ENCODE data around the gene ARHGEF4. TPM values are rescaled to one million over a fixed set of nuclear protein-coding genes. Genes with fewer than 3 reads are reported as not detected.

The ARHGEF4 gene
- total RNA-seq, 1 experiment from 2014 or later = 26.6 TPM

DNA sequence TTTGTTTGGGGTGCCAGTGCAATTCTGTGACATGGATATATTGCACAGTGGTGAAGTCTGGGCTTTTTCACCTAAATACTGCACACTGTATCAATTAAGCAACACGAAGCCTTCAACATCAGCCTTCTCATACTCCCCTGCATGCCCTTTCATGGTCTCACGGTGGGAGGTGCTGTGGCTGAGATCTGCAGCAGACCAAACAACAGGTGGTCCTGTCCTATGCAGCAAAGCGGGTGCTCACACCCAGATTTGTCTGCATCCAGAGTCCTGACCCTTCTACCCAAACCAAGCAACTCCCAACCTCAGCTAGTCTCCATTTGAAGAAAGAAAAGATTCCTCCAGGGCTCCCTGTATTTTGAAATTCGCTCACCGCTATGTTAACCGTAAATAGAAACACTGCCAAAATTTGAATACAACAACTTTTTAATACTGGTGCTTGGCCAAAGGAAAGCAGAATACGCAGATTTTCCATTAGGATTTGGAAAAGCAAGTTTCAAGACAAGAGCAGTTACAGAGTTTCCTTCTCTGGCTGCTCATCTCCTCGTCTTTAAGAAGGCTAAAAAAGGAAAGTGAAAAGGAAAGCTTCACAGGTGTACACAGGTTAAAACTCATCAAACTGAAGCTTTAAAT, 221.6 kb downstream of the ARHGEF4 start:
- Histone ChIP-seq H3K4me2 (ENCODE audit: low read length) (no peak overlapping the region), H3K27ac (ENCODE audit: low read depth, low read length) (no peak overlapping the region), H3K9ac (ENCODE audit: low read length) (no peak overlapping the region), H3K9me2 (ENCODE audit: insufficient read depth) (no peaks in the 10 kb centered on the region), H3K36me3 (ENCODE audit: control insufficient read depth in 1 of 2, insufficient read depth in 2 of 2, low read length in 2 of 2) (peaks cover 34 to 39% of the 10 kb centered on the region in 2 experiments), H3K4me3 (replicated peaks in 1 of 2; ENCODE audit: low read depth in 1 of 2, low read length in 2 of 2) (no peak overlapping the region), H3K4me1 (ENCODE audit: control insufficient read depth in 1 of 2, insufficient read depth in 2 of 2, low read length in 2 of 2) (no peaks in the 10 kb centered on the region), H2AFZ (ENCODE audit: low read depth, low read length, poor library complexity, severe bottlenecking) (no peak overlapping the region), H3K27me3 (ENCODE audit: insufficient read depth, low read length) (no peaks in the 10 kb centered on the region), H3K79me2 (ENCODE audit: insufficient read depth, low read length) (peaks cover 95% of the 10 kb centered on the region), H3K9me3 (ENCODE audit: control insufficient read depth in 1 of 2, insufficient read depth in 1 of 2, low read depth in 1 of 2, low read length in 2 of 2) (no peaks in the 10 kb centered on the region), H4K20me1 (ENCODE audit: insufficient read depth) (peaks cover 17% of the 10 kb centered on the region)
- BruUV-seq (replicated peaks) = no TSS peak
- ATAC-seq (no peak), DNase-seq (ENCODE audit: low read depth, low spot score) (no peak)
- CTCF ChIA-PET = no interaction called here
- intact Hi-C loops (cut with micrococcal nuclease) = no loop called here
- TF ChIP-seq TCF7L2 (IDR thresholded peaks at IDR 0.05; ENCODE audit: borderline replicate concordance, extremely low read depth, insufficient read depth, insufficient read length) (no peak), EGR1 (IDR thresholded peaks at IDR 0.05; ENCODE audit: low read depth) (no peak), EZH2phosphoT487 (IDR thresholded peaks at IDR 0.05; ENCODE audit: borderline replicate concordance) (no peak), SRF (IDR thresholded peaks at IDR 0.05; ENCODE audit: low read depth) (no peak), ZNF274 (IDR thresholded peaks at IDR 0.05; ENCODE audit: low read depth, low read length) (no peak), ELF1 (IDR thresholded peaks at IDR 0.05; ENCODE audit: borderline replicate concordance, low read depth) (no peak), RAD21 (IDR thresholded peaks at IDR 0.05; ENCODE audit: low read depth) (no peak), CEBPB (IDR thresholded peaks at IDR 0.05; ENCODE audit: low read depth) (no peak), YY1 (IDR thresholded peaks at IDR 0.05; ENCODE audit: extremely low read depth, insufficient replicate concordance, low read depth, low read length) (no peak), ZFX (IDR thresholded peaks at IDR 0.05) (no peak), SIN3A (IDR thresholded peaks at IDR 0.05; ENCODE audit: low read depth) (no peak), CBX3 (IDR thresholded peaks at IDR 0.05; ENCODE audit: low read depth) (no peak)
- TF ChIP-seq, protein P1, sequence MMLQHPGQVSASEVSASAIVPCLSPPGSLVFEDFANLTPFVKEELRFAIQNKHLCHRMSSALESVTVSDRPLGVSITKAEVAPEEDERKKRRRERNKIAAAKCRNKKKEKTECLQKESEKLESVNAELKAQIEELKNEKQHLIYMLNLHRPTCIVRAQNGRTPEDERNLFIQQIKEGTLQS (IDR thresholded peaks at IDR 0.05) = no peak
- TF ChIP-seq, protein P2, sequence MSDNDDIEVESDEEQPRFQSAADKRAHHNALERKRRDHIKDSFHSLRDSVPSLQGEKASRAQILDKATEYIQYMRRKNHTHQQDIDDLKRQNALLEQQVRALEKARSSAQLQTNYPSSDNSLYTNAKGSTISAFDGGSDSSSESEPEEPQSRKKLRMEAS (IDR thresholded peaks at IDR 0.05) = no peak
- TF ChIP-seq, protein P3, sequence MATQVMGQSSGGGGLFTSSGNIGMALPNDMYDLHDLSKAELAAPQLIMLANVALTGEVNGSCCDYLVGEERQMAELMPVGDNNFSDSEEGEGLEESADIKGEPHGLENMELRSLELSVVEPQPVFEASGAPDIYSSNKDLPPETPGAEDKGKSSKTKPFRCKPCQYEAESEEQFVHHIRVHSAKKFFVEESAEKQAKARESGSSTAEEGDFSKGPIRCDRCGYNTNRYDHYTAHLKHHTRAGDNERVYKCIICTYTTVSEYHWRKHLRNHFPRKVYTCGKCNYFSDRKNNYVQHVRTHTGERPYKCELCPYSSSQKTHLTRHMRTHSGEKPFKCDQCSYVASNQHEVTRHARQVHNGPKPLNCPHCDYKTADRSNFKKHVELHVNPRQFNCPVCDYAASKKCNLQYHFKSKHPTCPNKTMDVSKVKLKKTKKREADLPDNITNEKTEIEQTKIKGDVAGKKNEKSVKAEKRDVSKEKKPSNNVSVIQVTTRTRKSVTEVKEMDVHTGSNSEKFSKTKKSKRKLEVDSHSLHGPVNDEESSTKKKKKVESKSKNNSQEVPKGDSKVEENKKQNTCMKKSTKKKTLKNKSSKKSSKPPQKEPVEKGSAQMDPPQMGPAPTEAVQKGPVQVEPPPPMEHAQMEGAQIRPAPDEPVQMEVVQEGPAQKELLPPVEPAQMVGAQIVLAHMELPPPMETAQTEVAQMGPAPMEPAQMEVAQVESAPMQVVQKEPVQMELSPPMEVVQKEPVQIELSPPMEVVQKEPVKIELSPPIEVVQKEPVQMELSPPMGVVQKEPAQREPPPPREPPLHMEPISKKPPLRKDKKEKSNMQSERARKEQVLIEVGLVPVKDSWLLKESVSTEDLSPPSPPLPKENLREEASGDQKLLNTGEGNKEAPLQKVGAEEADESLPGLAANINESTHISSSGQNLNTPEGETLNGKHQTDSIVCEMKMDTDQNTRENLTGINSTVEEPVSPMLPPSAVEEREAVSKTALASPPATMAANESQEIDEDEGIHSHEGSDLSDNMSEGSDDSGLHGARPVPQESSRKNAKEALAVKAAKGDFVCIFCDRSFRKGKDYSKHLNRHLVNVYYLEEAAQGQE (IDR thresholded peaks at IDR 0.05; ENCODE audit: low read depth) = no peak
- TF ChIP-seq, protein P4, sequence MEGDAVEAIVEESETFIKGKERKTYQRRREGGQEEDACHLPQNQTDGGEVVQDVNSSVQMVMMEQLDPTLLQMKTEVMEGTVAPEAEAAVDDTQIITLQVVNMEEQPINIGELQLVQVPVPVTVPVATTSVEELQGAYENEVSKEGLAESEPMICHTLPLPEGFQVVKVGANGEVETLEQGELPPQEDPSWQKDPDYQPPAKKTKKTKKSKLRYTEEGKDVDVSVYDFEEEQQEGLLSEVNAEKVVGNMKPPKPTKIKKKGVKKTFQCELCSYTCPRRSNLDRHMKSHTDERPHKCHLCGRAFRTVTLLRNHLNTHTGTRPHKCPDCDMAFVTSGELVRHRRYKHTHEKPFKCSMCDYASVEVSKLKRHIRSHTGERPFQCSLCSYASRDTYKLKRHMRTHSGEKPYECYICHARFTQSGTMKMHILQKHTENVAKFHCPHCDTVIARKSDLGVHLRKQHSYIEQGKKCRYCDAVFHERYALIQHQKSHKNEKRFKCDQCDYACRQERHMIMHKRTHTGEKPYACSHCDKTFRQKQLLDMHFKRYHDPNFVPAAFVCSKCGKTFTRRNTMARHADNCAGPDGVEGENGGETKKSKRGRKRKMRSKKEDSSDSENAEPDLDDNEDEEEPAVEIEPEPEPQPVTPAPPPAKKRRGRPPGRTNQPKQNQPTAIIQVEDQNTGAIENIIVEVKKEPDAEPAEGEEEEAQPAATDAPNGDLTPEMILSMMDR (IDR thresholded peaks at IDR 0.05 in 2 of 3, conservative IDR thresholded peaks at IDR 0.05 in 1 of 3; ENCODE audit: borderline replicate concordance in 1 of 3, insufficient read depth in 1 of 3, low read depth in 2 of 3, low read length in 2 of 3) = no peak
- POLR2A ChIA-PET = no interaction called here
- RAD21 ChIA-PET (ENCODE audit: low non-redundant PET in 1 of 2, low total read pairs in 2 of 2, uncharacterized antibody in 2 of 2, unreplicated experiment in 2 of 2) = no interaction called here

Data from HCT116 (cell line).